Renal cortex interstitium (tissue), 15 donors: ENCODE results near the gene TRIM31. TPM values are rescaled to one million over a fixed set of nuclear protein-coding genes. Genes with fewer than 3 reads are reported as not detected.
A peak's percentile ranks its signal among the peaks of the same experiment; 100 is the strongest.

ENCODE experiments used
- DNase-seq, 11 donors: peaks; one replicate each; pipeline ENCODE4 v3.0.0-alpha.2; 2013; ENCODE audit warnings: low read depth in 9 of 11, low spot score in 4 of 11; ENCODE audit errors: extremely low read depth in 1 of 11
- long read RNA-seq, 16 experiments: transcript quantifications; one replicate each; lab custom pipeline, GENCODE V29; 2026
- polyA plus RNA-seq, 3 donors: library from polyadenylated mRNA; unstranded; fragments of 120-200 nt; gene quantifications; one replicate each; pipeline ENCODE4 v1.2.1, GENCODE V29; 2013; ENCODE audit not compliant: insufficient read length in 3 of 3

The TRIM31 gene
- polyA plus RNA-seq = under 1 TPM in 1 of 3 donors, not detected in 2; 0.09 TPM
- long read RNA-seq, donor 1 = 0 reads
- long read RNA-seq, donor 2 = 0 reads
- long read RNA-seq, donor 3 = 0 reads
- long read RNA-seq, donor 4 = 0 reads
- long read RNA-seq, donor 5 = 0 reads
- long read RNA-seq, donor 6 = 0 reads
- long read RNA-seq, donor 7 = 0 reads
- long read RNA-seq, donor 8 = 0 reads
- long read RNA-seq, donor 9 = 0 reads
- long read RNA-seq, donor 10 = 0 reads
- long read RNA-seq, donor 11 = 0 reads
- long read RNA-seq, donor 12 = 0 reads
- long read RNA-seq, donor 13 = 0 reads
- long read RNA-seq, donor 14 = 0 reads
- long read RNA-seq, donor 15 = 0 reads
- long read RNA-seq, donor 16 = 0 reads

- no peak for DNase-seq
Observed at GRCh38 chr6:30113003-30113759, at the start of gene TRIM31. Gene TRIM31 (minus strand): TSS chr6:30113090. CDS start chr6:30112805, 285 bp downstream.

- DNase-seq = no peak
Observed at GRCh38 chr6:30162265-30163089, 49.6 kb upstream of the TRIM31 start.

DNA sequence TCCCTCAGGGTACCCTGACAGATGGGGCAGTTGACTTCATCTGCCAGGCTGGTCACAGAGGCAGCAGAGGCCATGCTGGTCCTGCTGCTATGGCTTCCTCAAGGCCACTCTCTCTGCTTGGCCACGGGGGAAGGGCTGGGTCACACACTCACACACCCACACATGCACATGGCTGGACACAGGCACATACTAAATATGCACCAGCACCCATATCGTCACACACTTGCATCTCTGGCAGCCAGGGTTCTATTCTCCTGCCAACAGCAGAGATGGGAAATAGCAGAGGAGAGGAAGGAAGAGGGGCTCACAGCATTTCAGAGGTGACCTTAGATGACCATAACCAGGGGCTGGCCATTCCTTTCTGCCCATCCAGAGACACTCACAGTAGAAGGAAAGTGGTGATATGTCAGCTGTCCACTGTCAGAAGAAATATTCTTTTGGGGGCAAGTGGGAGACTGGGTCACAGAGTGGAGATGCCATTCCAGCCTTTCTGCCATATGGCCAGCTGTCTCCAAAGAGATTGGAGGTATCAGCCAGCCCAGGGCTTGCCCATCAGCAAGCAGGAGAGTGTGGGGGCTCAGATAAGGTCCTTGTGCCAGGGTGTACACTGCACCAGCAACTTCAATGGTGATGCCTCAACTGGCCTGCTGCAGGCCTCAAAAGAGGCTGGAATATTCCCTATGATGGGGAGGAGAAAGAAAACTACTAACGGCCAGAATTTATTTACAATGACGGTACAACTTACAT lies 48.1 kb upstream of the TRIM31 start, which contains the start of gene TRIM10:
Gene TRIM10, minus strand, starts transcription at position 427 of the 747 bp plus-strand sequence. Its CDS starts 353 bp downstream, at position 74.
- DNase-seq = no peak

- DNase-seq = no peak
Observed at GRCh38 chr6:30160008-30160784, 47.3 kb upstream of the TRIM31 start.

GRCh38 chr6:30158475-30159040 lies 45.7 kb upstream of the TRIM31 start:
- no peak for DNase-seq

DNA sequence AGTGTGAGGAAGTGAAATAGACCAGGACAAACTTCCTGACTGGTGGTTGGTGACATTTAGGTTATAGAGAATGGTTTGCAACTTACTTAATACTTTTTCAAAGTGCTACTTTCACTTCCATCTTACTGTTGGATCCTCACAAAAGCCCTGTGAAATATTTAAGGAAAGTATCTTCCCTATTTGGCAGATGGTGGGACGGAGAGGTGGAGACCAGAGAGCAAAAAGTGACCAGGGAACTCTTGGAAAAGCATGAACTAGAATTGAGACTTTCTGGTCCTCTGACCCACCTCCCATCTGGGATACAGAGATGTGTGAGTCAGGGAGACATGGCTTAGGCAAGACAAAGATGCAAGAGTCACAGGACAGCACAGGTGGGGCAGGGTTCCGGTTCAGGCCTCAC lies 45.1 kb upstream of the TRIM31 start:
- DNase-seq = no peak

GRCh38 chr6:30157581-30157980 lies 44.7 kb upstream of the TRIM31 start:
- DNase-seq = no peak

DNA sequence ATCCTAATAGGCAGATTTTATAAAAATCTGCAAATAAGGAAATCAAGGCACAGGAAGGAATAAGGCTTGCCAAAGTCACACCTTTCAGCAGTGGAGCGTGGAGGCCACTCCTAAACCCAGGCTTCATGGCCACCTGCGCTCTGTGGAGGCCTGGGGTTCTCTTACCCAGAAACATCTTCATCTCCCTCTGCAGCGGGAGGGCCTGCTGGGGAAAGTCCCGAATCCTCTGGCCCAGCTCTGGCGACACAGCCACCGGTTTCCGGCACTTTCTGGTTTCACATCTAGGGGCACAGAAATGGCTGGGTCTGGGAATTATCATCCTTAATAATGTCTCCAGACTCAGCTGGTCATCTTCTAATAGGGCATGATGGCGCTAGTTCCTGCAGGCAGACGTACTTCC lies 43.9 kb upstream of the TRIM31 start:
- no peak for DNase-seq

- peak in 1 of 11 donors; percentile 37 for DNase-seq
Observed at GRCh38 chr6:30156262-30156599, 43.3 kb upstream of the TRIM31 start.

DNA sequence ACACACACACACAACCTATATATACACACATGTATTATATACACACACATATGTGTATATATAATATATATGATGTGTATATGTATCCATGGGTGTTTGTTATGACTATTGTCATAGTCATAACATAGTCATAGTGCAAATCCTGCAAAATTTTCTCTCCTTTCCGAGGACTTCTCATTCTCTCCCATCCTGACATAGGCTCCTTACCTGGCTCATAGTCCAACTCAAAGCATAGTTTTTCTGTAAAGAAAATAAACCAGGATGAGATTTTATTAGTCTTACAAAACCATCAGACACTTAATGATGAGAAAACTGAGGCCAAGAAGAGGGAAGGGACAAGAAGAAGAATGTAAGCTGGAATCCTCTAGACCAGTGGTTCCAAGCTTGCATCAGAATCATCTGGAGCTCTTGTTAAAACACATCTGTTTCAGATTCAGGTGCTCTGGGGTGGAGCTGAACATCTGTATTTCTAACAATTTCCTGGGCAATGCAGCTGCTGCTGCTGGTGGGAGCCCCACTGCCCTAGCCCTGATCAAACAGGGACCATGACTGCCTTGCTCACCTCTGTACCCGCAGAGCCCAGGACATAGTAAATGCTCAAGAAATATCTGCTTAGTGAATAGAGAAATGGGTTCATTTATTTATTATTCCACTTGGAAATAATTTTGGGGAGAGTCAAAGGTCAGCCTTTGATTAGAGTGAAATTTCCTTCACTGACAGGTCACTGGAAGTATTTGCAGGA lies 42.8 kb upstream of the TRIM31 start:
- DNase-seq = no peak

GRCh38 chr6:30154709-30155519 lies 42.0 kb upstream of the TRIM31 start:
- peak in 1 of 11 donors; percentile 36 for DNase-seq

DNA sequence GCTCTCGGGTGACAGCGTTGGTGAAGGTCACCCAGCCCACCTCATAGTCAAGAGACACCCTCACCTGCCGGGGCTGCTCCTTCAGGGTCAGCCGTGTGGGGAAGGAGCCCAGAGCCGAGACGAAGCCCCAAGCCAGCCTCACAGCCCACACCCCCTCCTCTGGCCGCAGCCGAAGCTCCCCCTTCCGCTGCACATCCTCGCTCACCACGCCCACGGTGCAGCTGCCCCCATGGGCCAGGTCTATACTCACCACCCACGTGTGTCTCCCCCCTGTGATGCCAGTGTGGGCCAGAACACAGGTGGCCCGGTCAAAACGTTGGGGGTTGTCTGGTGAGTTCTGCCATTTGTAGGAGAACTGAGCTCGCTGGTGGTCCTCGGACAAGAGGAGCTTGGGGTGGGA lies 41.2 kb upstream of the TRIM31 start:
- DNase-seq = no peak

DNA sequence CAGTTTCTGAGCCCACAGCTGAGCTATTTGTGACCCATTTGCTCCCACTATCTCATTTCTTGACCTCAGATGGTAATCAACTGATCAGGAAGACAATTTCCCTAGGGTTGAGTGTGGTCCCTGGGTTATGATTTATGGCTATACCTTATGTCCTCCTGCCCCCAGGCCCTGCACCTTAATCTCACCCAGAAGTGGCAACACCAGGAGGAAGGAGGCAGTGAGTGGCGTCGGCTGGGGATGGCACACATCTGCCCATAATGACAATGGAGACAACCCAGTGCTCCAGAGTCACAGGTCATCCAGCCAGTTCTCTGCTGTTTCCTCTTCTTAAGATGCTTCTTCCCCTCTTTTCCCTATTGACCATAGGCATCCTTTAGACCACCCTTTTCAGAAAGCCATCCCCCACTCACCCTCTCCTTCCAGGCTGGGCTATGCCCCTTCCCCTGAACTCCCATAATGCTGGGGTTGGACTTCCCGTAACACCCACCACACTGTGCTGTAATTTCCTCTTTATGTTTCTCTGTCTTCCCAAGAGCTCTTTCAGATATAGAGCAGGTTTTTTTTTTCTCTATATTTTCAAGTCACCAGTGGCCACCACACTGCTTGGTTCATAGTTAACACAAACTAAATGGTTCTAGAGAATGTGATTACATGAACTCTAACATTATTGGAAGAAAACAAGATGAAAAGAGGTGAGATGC lies 40.2 kb upstream of the TRIM31 start:
- DNase-seq = no peak

- DNase-seq = no peak
Observed at GRCh38 chr6:30152016-30152673, 39.3 kb upstream of the TRIM31 start.

- DNase-seq = no peak
Observed at GRCh38 chr6:30151580-30151979, 38.7 kb upstream of the TRIM31 start.
